Glomerular endothelial cell (primary cell): Measurements from ENCODE around the gene PYROXD2. TPM values are rescaled to one million over a fixed set of nuclear protein-coding genes. Genes with fewer than 3 reads are reported as not detected.
"Not testable (repeated sequence)": the region's sequence is repeated elsewhere in the genome, so short reads cannot be mapped to it uniquely, and the experiment has no call there.

Experiments
- DNase-seq: peaks from one replicate; pipeline ENCODE4 v3.0.0-alpha.2; 2011; ENCODE audit warnings: low read depth, low spot score; ENCODE audit errors: extremely low read depth
- total RNA-seq: library from RNA; depleted of rRNA; stranded (reverse); fragments of >200 nt; gene quantifications from 2 replicates; pipeline ENCODE4 v1.2.3, GENCODE V29; 2015

The PYROXD2 gene
- total RNA-seq, 1 donor from 2014 or later: 5.7 TPM

- no peak for DNase-seq
Observed at GRCh38 chr10:98396096-98397063, 18.6 kb downstream of the PYROXD2 start.

- no peak for DNase-seq
Observed at GRCh38 chr10:98394851-98395440, 20.0 kb downstream of the PYROXD2 start.

DNA sequence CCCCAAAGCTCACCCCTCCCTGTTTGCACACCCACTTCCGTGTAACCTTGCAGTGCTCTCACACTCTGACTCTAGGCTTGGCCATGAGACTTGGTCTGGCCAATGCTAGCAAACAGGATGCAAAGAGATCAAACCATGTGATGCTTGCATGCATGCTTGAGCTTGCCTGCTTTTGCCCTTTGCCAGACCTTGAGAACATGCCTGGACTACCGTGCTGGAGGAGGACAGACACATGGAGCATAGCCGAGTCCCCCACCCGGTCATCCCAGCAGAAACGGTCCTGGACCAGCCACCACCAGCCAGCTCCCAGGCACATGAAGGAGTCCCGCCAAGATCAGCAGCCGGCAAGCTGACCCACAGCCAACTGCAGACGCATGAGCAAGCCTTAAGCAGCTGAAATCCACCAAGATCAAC lies 23.4 kb downstream of the PYROXD2 start:
- no peak for DNase-seq

DNA sequence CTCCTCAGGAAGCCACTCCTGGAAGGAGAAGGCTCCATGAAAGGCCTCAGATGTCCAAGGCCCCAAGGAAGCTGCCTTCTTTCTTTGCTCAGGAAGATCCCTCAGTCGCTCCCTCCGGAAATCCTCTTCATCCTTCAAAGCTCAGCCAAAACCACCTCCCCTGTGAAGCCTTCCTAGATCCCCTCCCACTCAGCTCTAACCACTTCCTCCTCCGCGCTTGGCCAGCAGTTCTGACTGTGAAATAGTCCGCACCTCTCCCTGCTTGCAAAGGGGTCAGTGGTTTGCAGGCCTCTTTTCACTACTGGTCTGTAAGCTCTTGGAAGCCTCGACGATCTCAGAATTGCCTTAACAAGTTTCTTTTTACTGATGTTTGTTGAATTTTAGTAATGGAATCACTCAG lies 23.9 kb downstream of the PYROXD2 start:
- no peak for DNase-seq

- no peak for DNase-seq
Observed at GRCh38 chr10:98390406-98390805, 24.6 kb downstream of the PYROXD2 start.

- no peak for DNase-seq
Observed at GRCh38 chr10:98389398-98389797, 25.6 kb downstream of the PYROXD2 start.

GRCh38 chr10:98388101-98388655 lies 26.8 kb downstream of the PYROXD2 start:
- DNase-seq: no peak

DNA sequence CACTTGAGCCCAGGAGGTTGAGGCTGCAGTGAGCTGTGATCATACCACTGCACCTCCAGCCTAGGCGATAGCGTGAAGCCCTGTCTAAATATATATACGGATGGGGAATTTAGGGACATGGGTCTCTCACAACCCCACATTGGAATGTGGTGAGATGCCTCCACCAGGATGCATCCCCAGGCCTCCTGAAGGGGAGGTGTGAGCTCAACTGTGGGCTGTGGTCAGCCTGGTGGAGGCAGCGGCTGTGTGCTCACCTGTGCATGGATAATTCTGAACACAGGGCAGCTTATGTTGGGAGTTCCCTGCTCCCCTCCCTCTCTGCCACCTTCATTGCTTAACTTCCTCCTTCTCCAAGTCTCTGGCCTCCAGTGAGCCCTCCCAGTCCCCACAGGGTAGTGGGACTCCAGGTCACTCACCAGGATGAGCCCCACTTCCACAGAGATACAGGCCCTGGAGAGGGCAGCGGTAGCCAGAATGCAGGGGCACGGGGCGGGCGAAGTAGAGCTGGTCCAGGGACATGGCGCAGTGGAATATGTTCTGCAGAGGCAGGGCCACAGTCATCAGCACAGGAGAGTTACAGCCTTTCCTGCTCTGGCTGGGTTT lies 30.4 kb downstream of the PYROXD2 start:
- no peak for DNase-seq

DNA sequence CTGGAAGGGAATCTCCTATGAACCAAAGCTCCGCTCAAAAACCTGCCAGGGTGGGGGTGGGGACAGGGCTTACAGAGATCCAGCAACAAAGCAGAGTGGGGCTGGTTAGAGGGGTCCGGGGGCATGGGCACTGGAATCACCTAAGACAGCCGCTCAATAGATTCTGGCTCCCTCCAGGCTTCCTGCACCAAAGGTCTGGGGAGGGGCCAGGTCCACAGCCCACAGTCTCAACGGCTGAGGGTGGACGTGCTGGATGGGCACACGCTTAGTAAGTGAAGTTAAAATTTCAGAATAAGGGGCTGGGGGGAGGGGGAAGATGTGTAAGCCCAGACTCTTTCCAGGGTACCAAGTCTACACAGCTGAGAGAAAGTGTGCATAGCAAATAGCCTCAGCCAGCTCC lies 31.1 kb downstream of the PYROXD2 start:
- DNase-seq: no peak

- DNase-seq: not testable (repeated sequence)
Observed at GRCh38 chr10:98383134-98383667, 31.8 kb downstream of the PYROXD2 start.

- no peak for DNase-seq
Observed at GRCh38 chr10:98382691-98383101, 32.3 kb downstream of the PYROXD2 start.

GRCh38 chr10:98380493-98381339 lies 34.3 kb downstream of the PYROXD2 start:
- no peak for DNase-seq

- no peak for DNase-seq
Observed at GRCh38 chr10:98378722-98379121, 36.3 kb downstream of the PYROXD2 start.

GRCh38 chr10:98377536-98377935 lies 37.4 kb downstream of the PYROXD2 start:
- DNase-seq: no peak

DNA sequence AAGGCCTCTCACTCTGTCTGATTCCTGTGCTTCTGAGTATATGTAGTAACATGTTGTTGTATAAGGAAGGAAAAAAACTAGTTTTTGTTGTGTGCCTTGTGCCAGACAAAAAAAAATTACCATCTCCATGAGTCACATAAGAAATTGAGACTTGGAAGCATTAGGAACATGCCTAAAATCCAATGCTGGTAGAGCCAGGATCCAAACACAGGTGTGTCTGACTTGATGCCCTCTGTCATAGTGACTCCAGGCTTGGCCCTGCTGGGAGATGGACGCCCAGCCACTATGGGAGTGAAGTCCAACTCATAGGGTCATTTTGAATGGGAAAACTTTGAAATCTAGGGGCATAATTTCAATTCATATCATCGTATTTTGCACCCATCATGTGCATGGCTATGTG lies 38.0 kb downstream of the PYROXD2 start:
- no peak for DNase-seq

- no peak for DNase-seq
Observed at GRCh38 chr10:98376485-98376884, 38.5 kb downstream of the PYROXD2 start.

DNA sequence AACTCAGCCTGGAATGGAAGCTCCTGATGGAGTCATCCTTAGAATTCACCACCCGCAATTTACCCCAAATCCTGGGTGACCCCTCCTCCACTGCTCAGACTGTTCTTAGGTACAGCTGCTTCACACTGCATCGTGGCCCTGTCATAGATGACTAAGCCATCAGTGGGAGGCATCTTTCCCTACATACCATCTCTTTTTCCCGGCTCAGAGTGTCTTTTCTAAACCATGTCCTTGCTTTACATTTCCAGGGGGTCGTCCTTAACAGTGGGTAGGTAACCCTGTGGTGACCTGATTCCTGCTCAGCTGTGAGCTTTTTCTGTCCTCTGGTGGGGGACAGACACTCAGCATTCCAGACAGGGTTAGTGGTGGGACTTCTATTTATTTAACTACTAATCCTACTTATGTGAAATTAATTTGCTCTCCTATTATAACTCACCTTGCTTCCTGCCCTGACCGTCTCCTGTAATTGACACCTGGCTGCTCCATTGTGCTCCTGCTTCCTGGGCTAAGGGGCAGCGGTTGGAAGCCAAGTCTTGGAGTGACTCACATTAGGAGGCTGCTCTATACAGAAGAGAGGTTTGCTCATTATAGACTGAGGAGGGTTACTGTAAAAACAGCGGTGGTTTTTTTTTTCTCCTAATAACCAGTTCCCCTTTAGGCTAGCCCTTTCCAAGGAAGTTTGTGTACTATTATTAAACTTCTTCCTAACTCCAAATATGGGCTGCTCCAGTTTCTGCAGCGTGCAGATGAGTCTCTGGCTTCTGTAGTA lies 40.6 kb downstream of the PYROXD2 start:
- no peak for DNase-seq

DNA sequence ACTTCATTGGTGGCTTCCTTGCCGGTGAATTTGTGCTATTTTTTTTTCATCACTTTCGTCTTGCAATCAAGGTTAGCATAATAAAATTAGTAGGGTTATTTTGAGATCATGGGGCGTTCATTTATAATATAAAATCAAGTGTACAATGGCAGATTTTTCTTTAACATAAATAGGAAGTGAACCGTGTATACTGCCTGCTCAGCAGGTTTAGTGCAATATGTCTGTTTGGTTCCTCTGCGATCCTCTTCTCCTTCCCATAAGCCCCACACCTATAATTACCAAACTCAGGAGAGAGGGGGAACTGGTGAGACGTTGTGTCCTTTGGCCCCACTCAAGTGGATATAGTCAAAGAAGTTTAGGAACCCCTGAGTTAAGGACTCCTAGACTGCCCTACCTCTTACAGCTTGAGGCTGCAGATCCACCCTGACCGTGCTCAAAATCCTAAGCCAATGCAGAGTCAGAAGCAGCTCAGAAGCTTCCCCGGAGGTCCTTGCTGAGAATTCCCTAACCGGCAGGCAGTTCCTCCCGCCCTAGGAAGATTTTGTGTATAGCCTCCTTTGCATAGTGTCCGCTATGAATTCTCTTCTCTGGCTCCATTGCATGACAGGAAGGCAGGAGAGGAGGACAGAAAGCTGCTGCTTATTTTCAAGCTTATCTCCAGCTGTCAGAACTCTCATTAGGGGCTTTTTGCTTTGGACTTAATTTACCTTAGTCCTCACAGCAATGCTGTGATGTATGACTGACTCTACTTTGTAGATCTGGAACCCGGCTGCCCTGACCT lies 41.5 kb downstream of the PYROXD2 start:
- DNase-seq: no peak
